Measurements from ENCODE around the gene OR2D3.
"Not testable (repeated sequence)": the region's sequence is repeated elsewhere in the genome, so short reads cannot be mapped to it uniquely, and the experiment has no call there.

OR2D3 gene

DNA sequence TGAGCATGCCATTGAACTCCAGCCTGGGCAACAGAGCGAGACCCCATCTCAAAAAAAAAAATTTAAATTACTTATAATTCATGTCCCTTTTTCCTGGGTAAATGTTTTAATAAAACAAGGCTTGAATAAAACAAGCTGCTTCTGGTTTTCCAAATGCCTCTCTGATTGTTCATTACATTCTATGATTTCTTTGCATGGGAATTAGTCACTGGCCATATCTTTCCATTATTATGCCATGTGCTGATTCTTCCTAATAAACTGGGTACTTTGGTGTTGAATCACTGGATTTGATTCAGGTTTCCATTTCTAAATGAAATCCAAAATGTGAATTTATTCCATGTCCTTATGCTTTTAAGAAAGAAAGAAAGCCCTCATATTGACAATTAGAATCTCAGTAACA lies 48.0 kb downstream of the OR2D3 start:
- Mint-ChIP-seq H3K9me3 (peaks cover 10% of the 10 kb centered on the region), H3K36me3 (ENCODE audit: low read depth) (peaks cover 4% of the 10 kb centered on the region), H3K4me3 (no peak overlapping the region)

DNA sequence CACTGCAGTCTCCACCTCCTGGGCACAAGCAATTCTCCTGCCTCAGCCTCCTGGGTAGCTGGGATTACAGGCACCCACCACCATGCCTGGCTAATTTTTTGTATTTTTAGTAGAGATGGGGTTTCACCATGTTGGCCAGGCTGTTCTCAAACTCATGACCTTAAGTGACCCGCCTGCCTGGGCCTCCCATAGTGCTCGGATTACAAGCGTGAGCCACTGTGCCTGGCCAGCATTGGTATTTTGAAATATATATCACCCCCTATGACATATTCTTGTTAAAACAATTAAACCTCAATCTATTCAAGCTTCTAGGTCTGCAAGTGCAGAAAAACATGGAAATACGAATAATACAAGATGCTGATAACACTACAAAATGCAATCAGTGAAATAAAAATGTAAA lies 49.1 kb downstream of the OR2D3 start:
- H3K36me3 Mint-ChIP-seq (ENCODE audit: low read depth); H3K9me3 Mint-ChIP-seq; H3K27ac Mint-ChIP-seq; H3K4me3 Mint-ChIP-seq; H3K27me3 Mint-ChIP-seq (ENCODE audit: low read depth); H3K4me1 Mint-ChIP-seq: not testable (repeated sequence)

More for the DNA sequence above, 48.0 kb downstream of the OR2D3 start:
- TF ChIP-seq, protein P1, sequence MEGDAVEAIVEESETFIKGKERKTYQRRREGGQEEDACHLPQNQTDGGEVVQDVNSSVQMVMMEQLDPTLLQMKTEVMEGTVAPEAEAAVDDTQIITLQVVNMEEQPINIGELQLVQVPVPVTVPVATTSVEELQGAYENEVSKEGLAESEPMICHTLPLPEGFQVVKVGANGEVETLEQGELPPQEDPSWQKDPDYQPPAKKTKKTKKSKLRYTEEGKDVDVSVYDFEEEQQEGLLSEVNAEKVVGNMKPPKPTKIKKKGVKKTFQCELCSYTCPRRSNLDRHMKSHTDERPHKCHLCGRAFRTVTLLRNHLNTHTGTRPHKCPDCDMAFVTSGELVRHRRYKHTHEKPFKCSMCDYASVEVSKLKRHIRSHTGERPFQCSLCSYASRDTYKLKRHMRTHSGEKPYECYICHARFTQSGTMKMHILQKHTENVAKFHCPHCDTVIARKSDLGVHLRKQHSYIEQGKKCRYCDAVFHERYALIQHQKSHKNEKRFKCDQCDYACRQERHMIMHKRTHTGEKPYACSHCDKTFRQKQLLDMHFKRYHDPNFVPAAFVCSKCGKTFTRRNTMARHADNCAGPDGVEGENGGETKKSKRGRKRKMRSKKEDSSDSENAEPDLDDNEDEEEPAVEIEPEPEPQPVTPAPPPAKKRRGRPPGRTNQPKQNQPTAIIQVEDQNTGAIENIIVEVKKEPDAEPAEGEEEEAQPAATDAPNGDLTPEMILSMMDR (IDR thresholded peaks at IDR 0.05; ENCODE audit: unreplicated experiment in 3 of 3): no peak
- Mint-ChIP-seq H3K27me3 (ENCODE audit: low read depth) (no peaks in the 10 kb centered on the region), H3K4me1 (no peaks in the 10 kb centered on the region), H3K27ac (no peak overlapping the region)
